CD1c-positive myeloid dendritic cell (primary cell): Measurements from ENCODE around the gene RAP1GAP.
A peak's percentile ranks its signal among the peaks of the same experiment; 100 is the strongest.

Experiments used
- DNase-seq: peaks from one replicate; pipeline ENCODE4 v3.0.0-alpha.2; 2016; ENCODE audit errors: extremely low spot score

Gene RAP1GAP

DNA sequence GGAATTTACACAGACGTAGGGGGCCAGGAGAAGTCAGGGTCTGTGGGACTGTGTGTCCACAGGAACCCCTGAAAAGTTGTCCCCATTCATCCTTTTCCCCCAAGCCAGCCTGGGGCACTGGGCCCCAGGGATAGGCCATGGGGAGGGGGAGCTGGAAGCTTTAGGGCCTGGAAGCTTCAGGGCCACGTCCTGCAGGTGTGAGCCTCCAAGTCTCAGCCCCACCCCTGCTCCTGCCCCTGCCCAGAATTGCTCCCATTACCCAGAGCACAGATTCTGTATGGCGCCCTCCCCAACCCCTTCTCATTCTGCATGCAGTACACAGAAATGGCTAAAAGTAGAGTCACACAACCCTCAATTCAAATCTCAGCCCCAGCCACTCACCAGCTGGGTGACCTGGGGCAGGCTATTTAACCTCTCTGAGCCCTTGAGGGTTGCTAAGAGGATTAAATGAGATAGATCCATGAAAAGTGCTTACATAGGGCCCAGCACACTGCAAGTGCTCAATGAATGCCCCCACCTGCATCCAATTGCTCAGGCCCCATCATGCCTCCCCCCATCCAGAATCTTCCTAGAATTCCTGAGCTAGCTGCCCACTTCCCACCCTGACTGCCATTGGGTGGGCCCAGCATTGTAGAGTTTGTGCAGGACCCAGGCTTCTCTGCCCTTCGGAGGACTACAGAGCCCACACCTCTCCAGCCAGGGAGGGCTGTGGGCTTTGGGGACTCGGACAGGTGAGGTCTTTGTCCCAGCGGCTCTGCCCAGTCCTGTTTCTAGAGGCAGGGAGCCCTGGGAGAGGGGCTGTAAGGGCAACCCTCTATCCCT is 6.5 kb downstream of the RAP1GAP start:
- DNase-seq, result no peak

- DNase-seq, result no peak
Observed at GRCh38 chr1:21661886-21662285, 7.3 kb downstream of the RAP1GAP start.

DNA sequence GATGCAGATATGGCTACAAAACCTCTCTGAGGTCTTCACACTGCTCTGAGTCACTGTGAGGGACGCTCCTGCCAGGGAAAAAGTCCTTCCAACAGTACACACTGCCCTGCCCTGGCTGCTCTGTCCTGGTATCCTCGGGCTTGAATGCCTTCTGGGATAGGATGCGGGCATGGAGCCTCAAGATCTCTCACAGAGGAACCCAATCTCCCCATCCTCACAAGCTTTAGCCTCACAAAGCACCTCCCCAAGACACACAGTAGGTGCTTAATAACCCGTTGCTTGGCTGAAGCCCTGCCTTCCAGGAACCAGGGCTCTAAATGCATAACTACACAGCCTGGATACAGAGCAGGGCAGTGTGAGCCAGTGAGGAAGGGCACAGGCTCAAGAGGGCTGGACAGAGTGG is 9.2 kb downstream of the RAP1GAP start:
- no peak for DNase-seq

- peak; percentile 90 for DNase-seq
Observed at GRCh38 chr1:21659099-21659923, 9.8 kb downstream of the RAP1GAP start.

DNA sequence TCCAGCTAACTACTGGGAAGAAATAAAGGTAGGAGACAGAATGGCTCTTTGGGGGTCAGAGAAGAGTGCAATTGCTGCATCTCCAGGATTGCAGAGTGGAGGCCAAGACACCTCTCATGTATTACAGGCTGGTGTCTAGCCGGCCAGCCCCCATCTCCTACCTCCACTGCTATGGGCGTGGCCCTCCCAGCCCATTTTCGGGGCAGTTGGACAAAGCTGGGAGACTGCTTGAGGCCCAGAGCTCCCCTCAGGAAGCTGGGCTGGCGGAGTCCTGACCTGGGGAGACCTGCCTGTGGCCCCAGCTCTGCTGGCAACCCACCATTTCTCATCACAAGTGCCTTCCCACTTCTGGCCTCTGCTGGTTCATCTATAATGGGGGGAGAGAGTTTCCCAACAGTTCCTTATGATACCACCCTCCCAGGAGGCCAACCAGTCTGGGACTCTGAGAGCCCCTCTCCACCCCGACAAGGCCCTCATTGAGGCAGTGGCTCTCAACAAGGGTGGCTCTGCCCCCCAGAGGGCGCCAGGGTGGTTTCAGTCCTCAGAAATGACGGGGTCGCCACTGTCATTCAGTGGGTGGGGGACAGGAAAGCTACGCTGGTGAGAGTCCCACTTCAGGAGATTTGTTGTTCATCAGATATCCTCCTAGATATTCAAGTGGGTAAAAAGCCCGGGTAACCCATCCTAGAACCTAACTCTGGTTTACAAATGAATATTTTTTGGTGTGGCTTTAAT is 11.5 kb downstream of the RAP1GAP start:
- DNase-seq, result no peak

GRCh38 chr1:21655748-21656147 is 13.4 kb downstream of the RAP1GAP start:
- DNase-seq, result no peak

GRCh38 chr1:21655259-21655658 is 13.9 kb downstream of the RAP1GAP start:
- no peak for DNase-seq

DNA sequence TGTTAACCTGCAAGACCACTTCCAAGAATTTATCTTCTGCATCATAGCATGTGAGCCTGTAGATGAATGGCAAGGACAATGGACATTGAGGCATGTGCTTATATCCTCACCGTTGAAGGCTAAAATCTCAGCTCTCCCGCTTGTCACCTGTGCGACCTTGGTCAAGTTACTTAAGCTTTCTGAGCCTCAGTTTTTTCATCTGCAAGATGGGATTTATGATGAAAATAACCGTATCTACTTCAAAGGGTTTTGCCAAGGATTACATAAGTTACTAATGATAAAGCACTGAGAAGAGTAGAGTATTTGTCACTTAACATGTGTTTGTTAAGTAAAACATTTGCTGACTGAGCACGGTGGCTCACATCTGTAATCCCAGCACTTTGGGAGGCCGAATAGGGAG is 14.9 kb downstream of the RAP1GAP start:
- DNase-seq, result no peak

DNA sequence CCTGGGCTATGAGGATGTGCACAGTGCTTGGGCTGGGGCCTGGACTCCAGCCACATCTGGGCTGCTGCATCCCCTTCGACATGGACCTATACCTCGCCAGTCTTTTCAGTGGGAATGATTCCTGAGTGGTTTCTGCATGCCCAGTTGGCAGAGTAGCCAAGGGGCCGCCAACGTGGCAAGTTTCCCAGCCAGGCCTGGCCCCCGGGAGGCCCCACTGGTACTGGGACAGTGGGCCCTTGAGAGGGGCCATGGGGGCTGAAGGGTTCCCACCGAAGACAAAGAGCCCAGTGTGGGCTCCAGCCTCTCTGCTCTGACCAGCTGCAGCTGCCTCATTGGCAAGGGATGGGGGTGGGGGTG is 15.4 kb downstream of the RAP1GAP start:
- DNase-seq, result no peak

- no peak for DNase-seq
Observed at GRCh38 chr1:21652937-21653743, 16.0 kb downstream of the RAP1GAP start.

DNA sequence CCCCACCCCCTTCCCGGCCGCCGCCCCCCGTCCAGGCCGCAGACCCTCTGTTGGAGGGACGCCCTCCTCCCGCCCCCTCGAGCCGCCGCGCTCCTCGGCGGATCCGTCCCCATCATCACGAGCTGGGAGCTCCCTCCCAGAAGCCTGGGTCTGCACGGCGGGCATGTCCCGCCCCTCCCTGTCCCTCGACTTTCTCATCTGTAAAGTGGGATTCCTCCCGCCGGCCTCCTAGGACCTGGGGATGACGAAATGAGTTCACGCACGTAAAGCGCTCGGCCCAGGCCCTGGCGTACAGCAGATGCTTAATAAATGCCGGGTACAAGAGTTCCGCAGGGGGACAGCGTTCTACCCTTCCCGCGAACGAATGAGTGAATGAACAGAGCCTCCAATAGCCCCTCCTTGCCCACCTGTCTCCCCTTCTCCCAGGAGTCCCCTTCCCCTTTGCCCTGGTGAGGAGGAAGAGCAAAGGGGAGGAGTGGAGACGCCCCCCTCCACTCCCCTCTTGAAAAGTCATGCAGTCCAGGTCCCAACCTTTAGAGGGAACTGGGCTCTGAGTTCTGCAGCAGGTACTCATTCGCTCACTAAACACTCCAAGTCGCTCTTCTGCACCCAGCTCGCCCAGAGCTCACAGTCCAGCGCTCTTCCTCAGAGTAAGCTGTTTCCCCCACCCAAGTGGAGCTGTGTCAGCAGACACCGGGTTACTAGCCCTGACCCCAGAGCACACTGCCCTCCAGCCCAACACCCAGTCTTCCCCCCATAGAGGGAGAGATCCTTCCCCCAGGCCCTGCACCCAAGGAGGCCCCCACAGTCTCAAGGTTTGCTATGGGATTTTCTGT is 16.8 kb downstream of the RAP1GAP start:
- DNase-seq, result no peak

- peak; percentile 47 for DNase-seq
Observed at GRCh38 chr1:21651214-21652042, 17.7 kb downstream of the RAP1GAP start.

GRCh38 chr1:21650400-21650799 is 18.8 kb downstream of the RAP1GAP start:
- DNase-seq, result no peak

GRCh38 chr1:21649315-21649714 is 19.8 kb downstream of the RAP1GAP start:
- DNase-seq, result no peak

DNA sequence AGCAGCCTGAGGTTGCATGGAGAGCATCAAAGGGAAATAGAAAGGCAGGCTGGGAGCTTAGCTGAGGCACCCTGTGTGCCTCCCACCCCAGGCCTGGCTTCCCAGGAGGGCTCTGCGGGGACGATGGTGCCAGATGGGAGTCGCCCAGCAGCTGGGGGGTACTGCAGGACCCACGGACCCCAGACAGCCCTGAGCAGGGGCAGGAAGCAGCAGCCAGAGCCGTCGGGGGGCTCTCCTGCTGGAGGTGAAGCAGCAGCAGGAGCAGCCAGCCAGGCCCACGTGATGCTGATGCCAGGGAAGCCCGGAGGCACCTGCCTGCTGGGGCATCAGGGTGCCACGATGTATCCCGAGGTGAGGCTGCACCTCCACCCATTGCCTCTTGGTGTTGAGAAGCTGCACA is 20.4 kb downstream of the RAP1GAP start:
- DNase-seq, result no peak

GRCh38 chr1:21648352-21648730 is 20.8 kb downstream of the RAP1GAP start:
- DNase-seq, result no peak

GRCh38 chr1:21647431-21648351 is 21.5 kb downstream of the RAP1GAP start:
- DNase-seq, result peak; percentile 67

GRCh38 chr1:21645550-21645949 is 23.6 kb downstream of the RAP1GAP start:
- no peak for DNase-seq

- no peak for DNase-seq
Observed at GRCh38 chr1:21644906-21645305, 24.3 kb downstream of the RAP1GAP start.
